ENCODE data around the gene FAM120AOS.

The FAM120AOS gene

DNA sequence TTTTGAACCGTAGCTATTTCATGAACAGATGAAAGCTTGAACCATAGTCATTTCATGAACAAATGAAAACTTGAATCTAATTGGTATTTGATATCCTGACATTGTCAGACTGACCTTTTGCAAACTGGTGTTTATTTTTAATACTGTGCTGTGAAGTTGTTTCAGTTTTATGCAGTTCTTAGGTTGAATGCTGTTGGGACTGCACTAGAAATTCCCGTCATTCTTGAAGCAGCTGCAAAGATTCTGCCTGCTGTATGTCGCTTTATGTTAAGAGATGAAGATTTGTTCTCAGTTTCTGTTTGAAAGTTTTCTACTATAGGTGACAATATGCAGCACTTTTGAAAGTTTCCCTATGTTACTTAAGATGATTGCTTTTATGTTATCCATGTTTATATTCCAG, 22.5 kb upstream of the FAM120AOS start:
- H3K79me2 ChIP-seq (ENCODE audit: insufficient read depth, low read length) = peaks cover 48% of the 10 kb centered on the region
- no peaks in the 10 kb centered on the region for H3K9me2 ChIP-seq (replicated peaks; ENCODE audit: insufficient read depth, low read length)
- no peaks in the 10 kb centered on the region for H3K27me3 ChIP-seq (ENCODE audit: low read length)
- TF ChIP-seq, protein P1, sequence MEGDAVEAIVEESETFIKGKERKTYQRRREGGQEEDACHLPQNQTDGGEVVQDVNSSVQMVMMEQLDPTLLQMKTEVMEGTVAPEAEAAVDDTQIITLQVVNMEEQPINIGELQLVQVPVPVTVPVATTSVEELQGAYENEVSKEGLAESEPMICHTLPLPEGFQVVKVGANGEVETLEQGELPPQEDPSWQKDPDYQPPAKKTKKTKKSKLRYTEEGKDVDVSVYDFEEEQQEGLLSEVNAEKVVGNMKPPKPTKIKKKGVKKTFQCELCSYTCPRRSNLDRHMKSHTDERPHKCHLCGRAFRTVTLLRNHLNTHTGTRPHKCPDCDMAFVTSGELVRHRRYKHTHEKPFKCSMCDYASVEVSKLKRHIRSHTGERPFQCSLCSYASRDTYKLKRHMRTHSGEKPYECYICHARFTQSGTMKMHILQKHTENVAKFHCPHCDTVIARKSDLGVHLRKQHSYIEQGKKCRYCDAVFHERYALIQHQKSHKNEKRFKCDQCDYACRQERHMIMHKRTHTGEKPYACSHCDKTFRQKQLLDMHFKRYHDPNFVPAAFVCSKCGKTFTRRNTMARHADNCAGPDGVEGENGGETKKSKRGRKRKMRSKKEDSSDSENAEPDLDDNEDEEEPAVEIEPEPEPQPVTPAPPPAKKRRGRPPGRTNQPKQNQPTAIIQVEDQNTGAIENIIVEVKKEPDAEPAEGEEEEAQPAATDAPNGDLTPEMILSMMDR (IDR thresholded peaks at IDR 0.05; ENCODE audit: insufficient read depth, low read length, poor library complexity, severe bottlenecking) = no peak
- TF ChIP-seq EZH2phosphoT487 (conservative IDR thresholded peaks at IDR 0.05; ENCODE audit: low read length) = no peak
- H3K4me3 ChIP-seq (ENCODE audit: insufficient read depth, low read length, poor library complexity, severe bottlenecking) = no peak overlapping the region
- H3K9ac ChIP-seq (ENCODE audit: low read length) = no peak overlapping the region
- H3F3A ChIP-seq (ENCODE audit: insufficient read depth) = no peaks in the 10 kb centered on the region
- H3K27ac ChIP-seq (ENCODE audit: low read depth, low read length) = no peak overlapping the region
- no peaks in the 10 kb centered on the region for H3K9me3 ChIP-seq (ENCODE audit: insufficient read depth, low read length)
- no peaks in the 10 kb centered on the region for H4K20me1 ChIP-seq (ENCODE audit: low read depth, low read length)
- H2AFZ ChIP-seq (ENCODE audit: low read depth, low read length, severe bottlenecking) = no peak overlapping the region
- H3K4me2 ChIP-seq (ENCODE audit: low read depth, low read length, poor library complexity, severe bottlenecking) = no peak overlapping the region
- H3K36me3 ChIP-seq (ENCODE audit: low read length) = peaks cover 15% of the 10 kb centered on the region

DNA sequence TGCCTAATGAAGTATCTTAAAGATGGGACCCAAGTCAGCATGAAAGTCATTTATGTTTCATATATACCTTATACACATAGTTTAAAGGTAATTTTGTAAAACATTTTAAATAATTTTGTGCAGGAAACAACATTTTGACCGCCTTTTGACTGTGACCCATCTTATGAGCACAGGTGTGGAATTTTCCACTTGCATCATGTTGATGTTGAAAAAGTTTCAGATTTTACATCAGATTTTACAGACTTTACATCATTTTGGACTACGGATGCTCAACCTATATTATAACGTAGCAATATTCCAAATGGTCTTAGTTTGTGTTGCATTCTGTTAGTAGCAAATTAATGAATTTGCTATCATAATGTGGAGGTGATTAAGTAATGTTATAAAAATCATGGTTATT, 21.7 kb upstream of the FAM120AOS start:
- Histone ChIP-seq H3K9me2 (replicated peaks; ENCODE audit: insufficient read depth, low read length) (no peaks in the 10 kb centered on the region), H3K9me3 (ENCODE audit: insufficient read depth, low read length) (no peaks in the 10 kb centered on the region), H2AFZ (ENCODE audit: low read depth, low read length, severe bottlenecking) (no peak overlapping the region), H3K4me2 (ENCODE audit: low read depth, low read length, poor library complexity, severe bottlenecking) (no peak overlapping the region), H3K36me3 (ENCODE audit: low read length) (peaks cover 15% of the 10 kb centered on the region), H4K20me1 (ENCODE audit: low read depth, low read length) (no peaks in the 10 kb centered on the region), H3K79me2 (ENCODE audit: insufficient read depth, low read length) (peaks cover 53% of the 10 kb centered on the region), H3K9ac (ENCODE audit: low read length) (no peak overlapping the region), H3K27ac (ENCODE audit: low read depth, low read length) (no peak overlapping the region), H3F3A (ENCODE audit: insufficient read depth) (no peaks in the 10 kb centered on the region), H3K27me3 (ENCODE audit: low read length) (no peaks in the 10 kb centered on the region), H3K4me3 (ENCODE audit: insufficient read depth, low read length, poor library complexity, severe bottlenecking) (no peak overlapping the region)
- no peak for TF ChIP-seq EZH2phosphoT487 (conservative IDR thresholded peaks at IDR 0.05; ENCODE audit: low read length)
- TF ChIP-seq, protein P1 (IDR thresholded peaks at IDR 0.05; ENCODE audit: insufficient read depth, low read length, poor library complexity, severe bottlenecking) = no peak

DNA sequence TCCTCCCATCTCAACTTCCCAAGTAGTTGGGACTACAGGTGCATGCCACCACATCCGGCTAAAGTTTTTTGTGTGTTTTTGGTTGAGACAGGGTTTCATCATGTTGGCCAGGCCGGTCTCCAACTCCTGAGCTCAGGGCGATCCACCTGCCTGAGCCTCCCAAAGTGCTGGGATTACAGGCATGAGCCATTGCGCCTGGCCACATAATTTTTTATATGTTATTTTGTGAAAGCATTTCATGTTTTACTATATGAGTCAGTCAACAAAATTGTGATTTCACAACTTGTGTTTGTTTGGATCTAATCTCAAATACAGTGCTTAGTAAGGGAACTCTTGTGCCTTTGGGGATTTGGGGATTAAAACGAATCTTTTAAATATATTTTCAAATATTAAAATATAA, 20.0 kb upstream of the FAM120AOS start:
- Histone ChIP-seq H3K4me3 (ENCODE audit: insufficient read depth, low read length, poor library complexity, severe bottlenecking) (no peak overlapping the region), H3F3A (ENCODE audit: insufficient read depth) (no peaks in the 10 kb centered on the region), H3K27me3 (ENCODE audit: low read length) (no peaks in the 10 kb centered on the region), H3K9me3 (ENCODE audit: insufficient read depth, low read length) (no peaks in the 10 kb centered on the region), H3K9ac (ENCODE audit: low read length) (no peak overlapping the region), H3K79me2 (ENCODE audit: insufficient read depth, low read length) (peaks cover 60% of the 10 kb centered on the region), H2AFZ (ENCODE audit: low read depth, low read length, severe bottlenecking) (no peak overlapping the region), H3K4me2 (ENCODE audit: low read depth, low read length, poor library complexity, severe bottlenecking) (no peak overlapping the region), H3K27ac (ENCODE audit: low read depth, low read length) (no peak overlapping the region), H3K9me2 (replicated peaks; ENCODE audit: insufficient read depth, low read length) (no peaks in the 10 kb centered on the region), H3K36me3 (ENCODE audit: low read length) (peaks cover 15% of the 10 kb centered on the region), H4K20me1 (ENCODE audit: low read depth, low read length) (0 out of 2 replicates have a peak, but pooled peaks cover 5% of the 10 kb centered on the region)
- TF ChIP-seq, protein P1 (IDR thresholded peaks at IDR 0.05; ENCODE audit: insufficient read depth, low read length, poor library complexity, severe bottlenecking) = no peak
- TF ChIP-seq EZH2phosphoT487 (conservative IDR thresholded peaks at IDR 0.05; ENCODE audit: low read length) = no peak
